Measurements from ENCODE around the gene ST6GALNAC3.

- TF ChIP-seq ZNF214 (tag by site-specific recombination; IDR thresholded peaks at IDR 0.05; ENCODE audit: borderline replicate concordance) (no peak), CTCF (tag by site-specific recombination; IDR thresholded peaks at IDR 0.05) (no peak), ZNF558 (tag by site-specific recombination; IDR thresholded peaks at IDR 0.05) (no peak), ZNF791 (tag by site-specific recombination; IDR thresholded peaks at IDR 0.05) (no peak), ZNF280C (tag by site-specific recombination; IDR thresholded peaks at IDR 0.05) (no peak), ZNF449 (tag by site-specific recombination; IDR thresholded peaks at IDR 0.05) (no peak), YY1 (tag by site-specific recombination; IDR thresholded peaks at IDR 0.05) (no peak), ELK4 (IDR thresholded peaks at IDR 0.05; ENCODE audit: borderline replicate concordance, low read depth, low read length) (no peak), WT1 (tag by site-specific recombination; IDR thresholded peaks at IDR 0.05) (no peak), ZNF114 (tag by site-specific recombination; IDR thresholded peaks at IDR 0.05) (no peak), REST (tag by site-specific recombination; IDR thresholded peaks at IDR 0.05) (no peak), OSR2 (tag by site-specific recombination; IDR thresholded peaks at IDR 0.05) (no peak), SCRT1 (tag by site-specific recombination; IDR thresholded peaks at IDR 0.05; ENCODE audit: borderline replicate concordance) (no peak)
Observed at GRCh38 chr1:76284842-76285241, 210.3 kb downstream of the ST6GALNAC3 start.

Measured in HEK293 (cell line).